Caco-2 (cell line): ENCODE results near the gene WDFY4. TPM values are rescaled to one million over a fixed set of nuclear protein-coding genes. Genes with fewer than 3 reads are reported as not detected.

Experiments used
- BruUV-seq: library from RNA; stranded (reverse); fragments of 400-500 nt; replicated peaks from 2 replicates; lab custom pipeline; 2021; lab: Mats Ljungman, UMichigan
- CTCF ChIA-PET: fragments of 300-600 bp; sonication (Branson Sonifier 250); formaldehyde crosslinking; loops from one replicate; lab custom pipeline; 2022; ENCODE audit warnings: antibody characterized with exemption; lab: Charles Lee
- POLR2A ChIA-PET: fragments of 300-600 bp; sonication (Branson Sonifier 250); formaldehyde crosslinking; loops from one replicate; lab custom pipeline; 2022; ENCODE audit warnings: antibody characterized with exemption; lab: Charles Lee
- DNase-seq, 2 experiments: peaks; one replicate each; pipeline versions ENCODE4 v3.0.0 to v3.0.0-alpha.2; 2020 to 2022
- H3K27me3 ChIP-seq: replicated peaks from 2 replicates; pipeline ENCODE4 v1.6.0; 2011; ENCODE audit warnings: low read length; ENCODE audit not compliant: control insufficient read depth, insufficient read depth
- H3K36me3 ChIP-seq: 2 replicates; pipeline ENCODE4 v1.5.1; 2011; ENCODE audit warnings: low read length; ENCODE audit not compliant: control insufficient read depth, insufficient read depth
- H3K4me1 ChIP-seq: fragments of 250-450 bp; sonication (Bioruptor Pico); 2 replicates; pipeline ENCODE4 v1.5.1; 2020; ENCODE audit warnings: mild to moderate bottlenecking
- H3K4me3 ChIP-seq: 2 replicates; pipeline ENCODE4 v1.5.1; 2011; ENCODE audit warnings: low read depth, mild to moderate bottlenecking, control low read depth, low read length
- H3K9me3 ChIP-seq: fragments of 250-450 bp; sonication (Bioruptor Pico); 2 replicates; pipeline ENCODE4 v1.5.1; 2020; ENCODE audit warnings: mild to moderate bottlenecking, moderate library complexity
- H3K27ac Mint-ChIP-seq: one replicate; pipeline ENCODE4 v1.8.0; 2022; ENCODE audit warnings: mixed read lengths; ENCODE audit not compliant: unreplicated experiment
- H3K27me3 Mint-ChIP-seq: one replicate; pipeline ENCODE4 v1.8.0; 2022; ENCODE audit warnings: mixed read lengths; ENCODE audit not compliant: insufficient read depth, unreplicated experiment
- H3K36me3 Mint-ChIP-seq: one replicate; pipeline ENCODE4 v1.8.0; 2022; ENCODE audit warnings: mild to moderate bottlenecking, mixed read lengths; ENCODE audit not compliant: insufficient read depth, unreplicated experiment
- H3K4me1 Mint-ChIP-seq: one replicate; pipeline ENCODE4 v1.8.0; 2022; ENCODE audit warnings: low read depth, mixed read lengths; ENCODE audit not compliant: unreplicated experiment
- H3K4me3 Mint-ChIP-seq: one replicate; pipeline ENCODE4 v1.8.0; 2022; ENCODE audit warnings: mild to moderate bottlenecking, moderate library complexity, mixed read lengths; ENCODE audit not compliant: unreplicated experiment
- H3K9me3 Mint-ChIP-seq: one replicate; pipeline ENCODE4 v1.8.0; 2022; ENCODE audit warnings: mixed read lengths; ENCODE audit not compliant: unreplicated experiment
- intact Hi-C: fragments of 100-400 bp; cut with micrococcal nuclease; formaldehyde crosslinking; loops from one replicate; pipeline ENCODE4 v1.10.0; 2022; ENCODE audit not compliant: unreplicated experiment
- total RNA-seq: library from RNA; stranded (reverse); gene quantifications from 2 replicates; pipeline ENCODE4 v1.2.3, GENCODE V29; 2022
- TF ChIP-seq, protein P1 (sequence below), 2 experiments: fragments of 200-600 bp in 1 of 2; IDR thresholded peaks; 1 replicate in 1 of 2; 2 replicates in 1 of 2; pipeline versions ENCODE4 v1.5.1 to v1.8.0; 2011 to 2022; ENCODE audit warnings: antibody characterized with exemption in 1 of 2, control low read depth in 1 of 2, inconsistent platforms in 1 of 2, low read depth in 1 of 2, low read length in 1 of 2, mild to moderate bottlenecking in 1 of 2, moderate library complexity in 1 of 2; ENCODE audit not compliant: insufficient read depth in 1 of 2, severe bottlenecking in 1 of 2, unreplicated experiment in 1 of 2

The WDFY4 gene
- total RNA-seq, 1 experiment from 2014 or later = not detected

DNA sequence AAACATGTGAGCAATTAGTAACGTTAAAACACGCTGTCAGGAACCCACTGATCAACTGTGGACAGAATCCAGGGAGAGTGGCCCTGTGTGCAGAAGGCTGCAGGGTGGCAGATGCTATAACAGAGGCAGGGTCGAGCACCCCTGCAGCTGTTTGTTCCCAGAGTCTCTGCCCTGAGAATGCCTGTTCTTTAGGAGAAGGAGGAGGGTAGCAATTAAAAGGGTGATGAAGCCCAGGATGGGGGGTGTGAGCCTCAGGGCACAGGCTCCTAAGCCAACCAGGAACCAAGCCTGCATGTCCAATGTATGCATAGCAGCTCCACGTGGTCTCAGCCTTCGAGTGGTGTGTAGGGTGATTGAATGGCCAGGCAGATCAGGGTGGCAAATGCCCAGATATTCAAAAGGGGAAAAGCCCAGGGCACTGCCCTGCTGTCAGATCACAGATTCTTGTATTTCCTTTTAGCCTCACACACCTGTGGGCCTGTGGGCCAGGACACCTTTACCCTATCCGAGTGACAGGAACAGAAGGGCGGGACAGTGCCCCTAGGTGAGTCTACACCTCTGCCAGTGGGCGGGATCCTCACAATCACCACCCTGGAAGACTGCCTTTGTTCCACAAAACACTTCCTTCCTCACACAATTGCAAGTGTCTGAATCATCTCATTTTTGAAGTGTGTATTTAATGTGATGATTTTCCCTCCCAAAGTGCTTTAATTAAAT lies 7.3 kb downstream of the WDFY4 start:
- intact Hi-C loops = no loop called here
- no TSS peak for BruUV-seq
- no peak for DNase-seq
- Histone ChIP-seq H3K4me3 (no peak overlapping the region), H3K4me1 (no peaks in the 10 kb centered on the region), H3K36me3 (no peaks in the 10 kb centered on the region), H3K27me3 (0 out of 2 replicates have a peak, but pooled peaks cover 3% of the 10 kb centered on the region), H3K9me3 (no peaks in the 10 kb centered on the region; the same call in 1 of the 2 replicates)
- Mint-ChIP-seq H3K36me3 (no peaks in the 10 kb centered on the region), H3K9me3 (no peaks in the 10 kb centered on the region), H3K27ac (no peak overlapping the region), H3K4me1 (no peaks in the 10 kb centered on the region), H3K4me3 (no peak overlapping the region), H3K27me3 (peaks cover 35% of the 10 kb centered on the region)
- POLR2A ChIA-PET = no interaction called here
- CTCF ChIA-PET = no interaction called here
- TF ChIP-seq, protein P1, sequence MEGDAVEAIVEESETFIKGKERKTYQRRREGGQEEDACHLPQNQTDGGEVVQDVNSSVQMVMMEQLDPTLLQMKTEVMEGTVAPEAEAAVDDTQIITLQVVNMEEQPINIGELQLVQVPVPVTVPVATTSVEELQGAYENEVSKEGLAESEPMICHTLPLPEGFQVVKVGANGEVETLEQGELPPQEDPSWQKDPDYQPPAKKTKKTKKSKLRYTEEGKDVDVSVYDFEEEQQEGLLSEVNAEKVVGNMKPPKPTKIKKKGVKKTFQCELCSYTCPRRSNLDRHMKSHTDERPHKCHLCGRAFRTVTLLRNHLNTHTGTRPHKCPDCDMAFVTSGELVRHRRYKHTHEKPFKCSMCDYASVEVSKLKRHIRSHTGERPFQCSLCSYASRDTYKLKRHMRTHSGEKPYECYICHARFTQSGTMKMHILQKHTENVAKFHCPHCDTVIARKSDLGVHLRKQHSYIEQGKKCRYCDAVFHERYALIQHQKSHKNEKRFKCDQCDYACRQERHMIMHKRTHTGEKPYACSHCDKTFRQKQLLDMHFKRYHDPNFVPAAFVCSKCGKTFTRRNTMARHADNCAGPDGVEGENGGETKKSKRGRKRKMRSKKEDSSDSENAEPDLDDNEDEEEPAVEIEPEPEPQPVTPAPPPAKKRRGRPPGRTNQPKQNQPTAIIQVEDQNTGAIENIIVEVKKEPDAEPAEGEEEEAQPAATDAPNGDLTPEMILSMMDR (IDR thresholded peaks at IDR 0.05; ENCODE audit: insufficient read depth in 1 of 2, low read depth in 1 of 2, low read length in 1 of 2, severe bottlenecking in 1 of 2, unreplicated experiment in 1 of 2) = no peak

DNA sequence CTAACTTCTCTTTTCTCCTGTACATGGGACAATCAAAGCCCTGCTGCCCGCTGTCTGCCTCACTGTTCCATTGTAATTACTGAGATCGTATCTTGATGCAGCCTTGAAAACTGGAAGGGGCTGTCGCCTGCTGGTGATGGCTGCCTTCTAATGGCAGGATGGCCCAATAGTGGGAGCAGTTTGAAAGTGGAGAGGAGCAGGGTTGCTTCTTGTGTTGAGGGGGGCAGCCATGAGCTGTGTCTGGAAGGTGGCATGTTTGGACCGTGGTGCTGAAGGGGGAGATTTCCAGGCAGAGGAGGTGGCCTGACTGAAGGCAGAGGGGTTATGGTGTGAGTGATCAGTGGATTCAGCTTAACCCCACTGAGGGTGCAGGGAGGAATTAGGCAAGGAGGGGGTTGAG lies 8.1 kb downstream of the WDFY4 start:
- Mint-ChIP-seq H3K27ac (no peak overlapping the region), H3K27me3 (peaks cover 37% of the 10 kb centered on the region), H3K4me3 (no peak overlapping the region), H3K9me3 (no peaks in the 10 kb centered on the region), H3K36me3 (no peaks in the 10 kb centered on the region), H3K4me1 (no peaks in the 10 kb centered on the region)
- Histone ChIP-seq H3K9me3 (no peaks in the 10 kb centered on the region; the same call in 1 of the 2 replicates), H3K4me1 (no peaks in the 10 kb centered on the region), H3K36me3 (no peaks in the 10 kb centered on the region), H3K27me3 (peaks cover 3% of the 10 kb centered on the region; the same call in 1 of the 2 replicates), H3K4me3 (no peak overlapping the region)
- CTCF ChIA-PET = no interaction called here
- POLR2A ChIA-PET = no interaction called here
- intact Hi-C loops = no loop called here
- TF ChIP-seq, protein P1 (IDR thresholded peaks at IDR 0.05; ENCODE audit: insufficient read depth in 1 of 2, low read depth in 1 of 2, low read length in 1 of 2, severe bottlenecking in 1 of 2, unreplicated experiment in 1 of 2) = no peak
- no TSS peak for BruUV-seq
- no peak for DNase-seq

DNA sequence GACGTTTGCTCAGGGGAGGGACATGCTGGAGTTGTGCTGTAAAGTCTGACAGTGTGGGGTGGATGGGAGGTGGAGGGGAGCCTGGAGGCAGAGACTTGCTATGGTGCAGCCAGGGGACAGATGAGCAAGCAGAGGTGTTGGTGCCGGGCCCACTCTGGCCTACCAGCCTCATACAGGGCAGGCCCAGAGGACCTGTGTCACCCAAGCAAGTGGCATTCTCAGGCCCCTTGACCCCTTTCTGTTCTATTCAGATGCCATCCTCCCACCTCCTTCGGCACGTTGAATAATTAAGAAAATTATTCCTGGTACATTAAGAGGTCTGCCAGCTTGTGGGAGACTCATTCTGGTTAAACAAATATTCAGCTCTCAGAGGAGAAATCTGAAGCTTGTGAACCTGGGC lies 8.5 kb downstream of the WDFY4 start:
- Mint-ChIP-seq H3K4me1 (no peaks in the 10 kb centered on the region), H3K27me3 (peaks cover 42% of the 10 kb centered on the region), H3K36me3 (no peaks in the 10 kb centered on the region), H3K9me3 (no peaks in the 10 kb centered on the region), H3K4me3 (no peak overlapping the region), H3K27ac (no peak overlapping the region)
- intact Hi-C loops = no loop called here
- H3K36me3 ChIP-seq = no peaks in the 10 kb centered on the region
- H3K27me3 ChIP-seq = peaks cover 3% of the 10 kb centered on the region; the same call in 1 of the 2 replicates
- H3K9me3 ChIP-seq = no peaks in the 10 kb centered on the region; the same call in 1 of the 2 replicates
- TF ChIP-seq, protein P1 (IDR thresholded peaks at IDR 0.05; ENCODE audit: insufficient read depth in 1 of 2, low read depth in 1 of 2, low read length in 1 of 2, severe bottlenecking in 1 of 2, unreplicated experiment in 1 of 2) = no peak
- no peak overlapping the region for H3K4me3 ChIP-seq
- ChIA-PET CTCF (no interaction called here), POLR2A (no interaction called here)
- no TSS peak for BruUV-seq
- H3K4me1 ChIP-seq = no peaks in the 10 kb centered on the region
- DNase-seq = no peak
